Measurements from ENCODE around the gene RASA3. TPM values are rescaled to one million over a fixed set of nuclear protein-coding genes. Genes with fewer than 3 reads are reported as not detected.

Gene RASA3
- total and polyA plus RNA-seq, 10 of the 15 experiments (the other 5 are each of a cell fraction or from before 2014, with no cell fraction given) = 0.79 to 33.9 (median 17.6) TPM

DNA sequence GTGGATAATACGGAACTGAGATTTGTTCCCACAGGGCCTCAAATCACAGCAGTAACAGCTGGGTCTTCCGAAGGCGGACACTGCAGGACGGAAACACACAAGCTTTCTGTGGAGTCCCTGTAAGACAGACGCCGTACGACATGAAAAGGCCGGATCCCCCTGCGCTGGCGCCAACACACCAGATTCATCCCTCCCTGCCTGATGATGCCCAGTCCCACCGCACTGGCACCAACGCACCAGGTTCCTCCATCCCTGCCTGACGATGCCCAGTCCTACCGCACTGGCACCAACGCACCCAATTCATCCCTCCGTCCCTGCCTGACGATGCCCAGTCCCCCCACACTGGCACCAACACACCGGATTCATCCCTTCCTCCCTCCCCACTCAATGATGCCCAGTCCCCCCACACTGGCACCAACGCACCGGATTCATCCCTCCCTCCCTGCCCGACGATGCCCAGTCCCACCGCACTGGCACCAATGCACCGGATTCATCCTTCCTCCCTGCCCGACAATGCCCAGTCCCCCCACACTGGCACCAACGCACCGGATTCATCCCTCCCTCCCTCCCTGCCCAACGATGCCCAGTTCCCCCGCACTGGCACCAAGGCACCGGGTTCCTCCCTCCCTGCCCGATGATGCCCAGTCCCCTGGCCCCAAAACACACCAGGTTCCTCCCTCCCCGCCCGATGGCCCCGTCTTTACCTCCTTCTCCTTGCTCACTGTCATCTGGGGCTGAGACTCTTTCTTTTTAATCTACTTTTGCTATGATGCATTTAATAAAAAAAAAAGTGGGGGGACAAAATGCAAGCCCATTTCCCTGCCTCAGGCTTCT lies 55.1 kb downstream of the RASA3 start:
- in situ Hi-C loops (cut with MboI) = no loop called here
- POLR2A ChIA-PET = no interaction called here

More for the DNA sequence above, 55.1 kb downstream of the RASA3 start:
- no TSS peak for BruUV-seq (replicated peaks)
- DNase-seq (ENCODE audit: low read depth, low spot score) (no peak), ATAC-seq (no peak), FAIRE-seq (no peak)
- no peaks in the 10 kb centered on the region for H3K27me3 ChIP-seq (replicated peaks in 1 of 2; ENCODE audit: control insufficient read depth in 2 of 2, insufficient read depth in 2 of 2, low read length in 1 of 2)
- no peak overlapping the region for H3K9ac ChIP-seq (ENCODE audit: control insufficient read depth, insufficient read depth, low read length)
- no peaks in the 10 kb centered on the region for H3K9me3 ChIP-seq (replicated peaks; ENCODE audit: control insufficient read depth, insufficient read depth, low read length)
- no peaks in the 10 kb centered on the region for H4K20me1 ChIP-seq (ENCODE audit: control insufficient read depth, insufficient read depth)
- H3K4me1 ChIP-seq (ENCODE audit: control insufficient read depth, insufficient read depth, low read length) = no peaks in the 10 kb centered on the region
- intact Hi-C loops (cut with micrococcal nuclease; ENCODE audit: unreplicated experiment) = no loop called here
- ChIA-PET CTCF (no interaction called here), SMC1A (ENCODE audit: uncharacterized antibody, unreplicated experiment) (no interaction called here), RAD21 (ENCODE audit: unreplicated experiment) (no interaction called here)
- 90% methylated on average over 20 of the region's 34 CpGs for WGBS (ENCODE audit: insufficient coverage, insufficient replicate concordance, low lambda C conversion rate, missing lambda C conversion rate)
- no peak overlapping the region for H3K27ac ChIP-seq (ENCODE audit: control insufficient read depth, insufficient read depth)
- TF ChIP-seq, protein P1, sequence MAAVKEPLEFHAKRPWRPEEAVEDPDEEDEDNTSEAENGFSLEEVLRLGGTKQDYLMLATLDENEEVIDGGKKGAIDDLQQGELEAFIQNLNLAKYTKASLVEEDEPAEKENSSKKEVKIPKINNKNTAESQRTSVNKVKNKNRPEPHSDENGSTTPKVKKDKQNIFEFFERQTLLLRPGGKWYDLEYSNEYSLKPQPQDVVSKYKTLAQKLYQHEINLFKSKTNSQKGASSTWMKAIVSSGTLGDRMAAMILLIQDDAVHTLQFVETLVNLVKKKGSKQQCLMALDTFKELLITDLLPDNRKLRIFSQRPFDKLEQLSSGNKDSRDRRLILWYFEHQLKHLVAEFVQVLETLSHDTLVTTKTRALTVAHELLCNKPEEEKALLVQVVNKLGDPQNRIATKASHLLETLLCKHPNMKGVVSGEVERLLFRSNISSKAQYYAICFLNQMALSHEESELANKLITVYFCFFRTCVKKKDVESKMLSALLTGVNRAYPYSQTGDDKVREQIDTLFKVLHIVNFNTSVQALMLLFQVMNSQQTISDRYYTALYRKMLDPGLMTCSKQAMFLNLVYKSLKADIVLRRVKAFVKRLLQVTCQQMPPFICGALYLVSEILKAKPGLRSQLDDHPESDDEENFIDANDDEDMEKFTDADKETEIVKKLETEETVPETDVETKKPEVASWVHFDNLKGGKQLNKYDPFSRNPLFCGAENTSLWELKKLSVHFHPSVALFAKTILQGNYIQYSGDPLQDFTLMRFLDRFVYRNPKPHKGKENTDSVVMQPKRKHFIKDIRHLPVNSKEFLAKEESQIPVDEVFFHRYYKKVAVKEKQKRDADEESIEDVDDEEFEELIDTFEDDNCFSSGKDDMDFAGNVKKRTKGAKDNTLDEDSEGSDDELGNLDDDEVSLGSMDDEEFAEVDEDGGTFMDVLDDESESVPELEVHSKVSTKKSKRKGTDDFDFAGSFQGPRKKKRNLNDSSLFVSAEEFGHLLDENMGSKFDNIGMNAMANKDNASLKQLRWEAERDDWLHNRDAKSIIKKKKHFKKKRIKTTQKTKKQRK (IDR thresholded peaks at IDR 0.05; ENCODE audit: low read depth, low read length) = no peak
- no peaks in the 10 kb centered on the region for H3K79me2 ChIP-seq (ENCODE audit: control insufficient read depth, insufficient read depth, low read length)
- H3K36me3 ChIP-seq (ENCODE audit: control insufficient read depth in 2 of 2, insufficient read depth in 2 of 2, low read length in 1 of 2) = peaks cover 3 to 10% of the 10 kb centered on the region in 2 experiments
- H2AFZ ChIP-seq (ENCODE audit: control insufficient read depth, low read depth, low read length) = no peak overlapping the region
- no peak overlapping the region for H3K4me2 ChIP-seq (ENCODE audit: control insufficient read depth, insufficient read depth)
- H3K4me3 ChIP-seq = no peak overlapping the region

Data from GM12878 (cell line).